Sigmoid colon (tissue), 4 donors: ENCODE data around the gene DDX31.

ENCODE experiments used
- EP300 ChIP-seq, 4 donors: sonication (generic); formaldehyde crosslinking; IDR thresholded peaks; one replicate each; pipeline ENCODE4 v1.6.1; 2017; ENCODE audit warnings: antibody characterized with exemption in 4 of 4
- POLR2A ChIP-seq, 2 donors: fragments of 450-650 bp; IDR thresholded peaks; one replicate each; pipeline ENCODE4 v1.6.1; 2016; ENCODE audit warnings: antibody characterized with exemption in 2 of 2, mild to moderate bottlenecking in 2 of 2, moderate library complexity in 2 of 2
- POLR2AphosphoS5 ChIP-seq, 4 donors: sonication (generic); formaldehyde crosslinking; IDR thresholded peaks; one replicate each; pipeline ENCODE4 v1.6.1; 2017; ENCODE audit warnings: antibody characterized with exemption in 4 of 4
- TF ChIP-seq, protein P1 (sequence below), 4 experiments: fragments of 450-650 bp in 3 of 4; fragments of 200-600 bp in 1 of 4; IDR thresholded peaks; one replicate each; pipeline ENCODE4 v1.5.1; 2016 to 2019; ENCODE audit warnings: antibody characterized with exemption in 4 of 4, mild to moderate bottlenecking in 3 of 4, moderate library complexity in 2 of 4

GRCh38 chr9:132555528-132555927, 114.3 kb downstream of the DDX31 start:
- TF ChIP-seq, protein P1, sequence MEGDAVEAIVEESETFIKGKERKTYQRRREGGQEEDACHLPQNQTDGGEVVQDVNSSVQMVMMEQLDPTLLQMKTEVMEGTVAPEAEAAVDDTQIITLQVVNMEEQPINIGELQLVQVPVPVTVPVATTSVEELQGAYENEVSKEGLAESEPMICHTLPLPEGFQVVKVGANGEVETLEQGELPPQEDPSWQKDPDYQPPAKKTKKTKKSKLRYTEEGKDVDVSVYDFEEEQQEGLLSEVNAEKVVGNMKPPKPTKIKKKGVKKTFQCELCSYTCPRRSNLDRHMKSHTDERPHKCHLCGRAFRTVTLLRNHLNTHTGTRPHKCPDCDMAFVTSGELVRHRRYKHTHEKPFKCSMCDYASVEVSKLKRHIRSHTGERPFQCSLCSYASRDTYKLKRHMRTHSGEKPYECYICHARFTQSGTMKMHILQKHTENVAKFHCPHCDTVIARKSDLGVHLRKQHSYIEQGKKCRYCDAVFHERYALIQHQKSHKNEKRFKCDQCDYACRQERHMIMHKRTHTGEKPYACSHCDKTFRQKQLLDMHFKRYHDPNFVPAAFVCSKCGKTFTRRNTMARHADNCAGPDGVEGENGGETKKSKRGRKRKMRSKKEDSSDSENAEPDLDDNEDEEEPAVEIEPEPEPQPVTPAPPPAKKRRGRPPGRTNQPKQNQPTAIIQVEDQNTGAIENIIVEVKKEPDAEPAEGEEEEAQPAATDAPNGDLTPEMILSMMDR (IDR thresholded peaks at IDR 0.05): no peak
- TF ChIP-seq EP300 (IDR thresholded peaks at IDR 0.05) (no peak), POLR2AphosphoS5 (IDR thresholded peaks at IDR 0.05) (no peak), POLR2A (IDR thresholded peaks at IDR 0.05) (no peak)
